Activated naive CD8-positive, alpha-beta T cell (primary cell): ENCODE data around the gene NFIL3.

ENCODE experiments used
- H3K27ac Mint-ChIP-seq: one replicate; pipeline ENCODE4 v1.8.0; 2021; ENCODE audit warnings: mixed read lengths
- H3K27me3 Mint-ChIP-seq: one replicate; pipeline ENCODE4 v1.8.0; 2021; ENCODE audit warnings: mixed read lengths
- H3K36me3 Mint-ChIP-seq: one replicate; pipeline ENCODE4 v1.8.0; 2021; ENCODE audit warnings: mixed read lengths
- H3K4me1 Mint-ChIP-seq: one replicate; pipeline ENCODE4 v1.8.0; 2021; ENCODE audit warnings: low read depth, mixed read lengths
- H3K4me3 Mint-ChIP-seq: one replicate; pipeline ENCODE4 v1.8.0; 2021; ENCODE audit warnings: mild to moderate bottlenecking, mixed read lengths
- H3K9me3 Mint-ChIP-seq: one replicate; pipeline ENCODE4 v1.8.0; 2021; ENCODE audit warnings: low read depth, mixed read lengths

Gene NFIL3

DNA sequence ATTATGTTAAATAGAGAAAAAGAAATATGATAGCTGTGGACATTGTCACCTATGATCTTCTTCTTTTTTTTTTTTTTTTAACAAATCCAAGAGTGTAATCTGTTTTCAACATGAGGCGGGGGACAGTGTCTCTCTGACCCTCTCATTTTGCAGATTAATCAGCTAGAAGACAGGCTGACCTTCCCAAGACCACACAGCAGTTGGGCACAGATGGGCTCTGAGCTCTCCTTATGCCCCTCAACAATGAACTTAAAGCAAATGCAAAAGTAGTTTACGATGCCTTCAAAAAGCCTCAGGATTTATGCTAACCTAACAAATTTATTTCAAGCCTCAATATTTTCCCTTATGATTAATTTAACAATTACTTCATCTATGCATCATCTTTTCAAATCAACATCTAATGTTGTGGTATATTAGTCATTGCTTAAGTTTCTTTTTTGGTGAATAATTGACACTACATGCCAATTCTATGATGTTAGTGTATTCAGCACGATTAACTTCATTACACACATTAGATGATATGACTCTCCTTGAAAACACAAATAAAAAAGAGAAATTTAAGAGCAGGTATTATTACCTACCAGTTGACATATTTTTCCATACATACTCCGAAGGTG, 7.4 kb downstream of the NFIL3 start:
- H3K9me3 Mint-ChIP-seq: no peaks in the 10 kb centered on the region
- H3K4me3 Mint-ChIP-seq: peak overlapping the region; percentile 21
- H3K36me3 Mint-ChIP-seq: peaks cover 9% of the 10 kb centered on the region
- H3K27ac Mint-ChIP-seq: peak overlapping the region; percentile 78
- H3K4me1 Mint-ChIP-seq: peaks cover 53% of the 10 kb centered on the region
- peaks cover 9% of the 10 kb centered on the region for H3K27me3 Mint-ChIP-seq

DNA sequence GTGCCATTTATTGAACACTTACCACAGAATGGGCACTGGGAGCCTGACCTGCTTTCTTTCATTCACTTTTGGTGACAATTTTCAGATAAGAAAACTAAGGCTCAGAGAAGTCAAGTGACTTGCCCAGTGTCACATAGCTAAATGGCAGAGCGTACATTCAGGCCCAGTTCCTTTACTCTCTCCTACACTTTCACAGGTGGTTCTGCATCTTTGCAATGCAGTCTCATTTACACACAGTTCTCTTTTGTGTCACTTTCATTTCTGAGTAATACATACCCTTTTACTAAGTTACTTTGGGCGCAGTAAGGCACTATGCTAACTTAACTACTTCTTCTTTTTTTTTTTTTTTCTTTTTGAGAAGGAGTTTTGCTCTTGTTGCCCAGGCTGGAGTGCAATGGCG, 8.3 kb downstream of the NFIL3 start:
- Mint-ChIP-seq H3K36me3 (peaks cover 15% of the 10 kb centered on the region), H3K4me1 (peaks cover 46% of the 10 kb centered on the region)

GRCh38 chr9:91412941-91413340, 10.7 kb downstream of the NFIL3 start:
- H3K9me3 Mint-ChIP-seq: no peaks in the 10 kb centered on the region
- peaks cover 2% of the 10 kb centered on the region for H3K27me3 Mint-ChIP-seq
- no peak overlapping the region for H3K27ac Mint-ChIP-seq
- H3K4me3 Mint-ChIP-seq: no peak overlapping the region
- peaks cover 25% of the 10 kb centered on the region for H3K36me3 Mint-ChIP-seq
- H3K4me1 Mint-ChIP-seq: peaks cover 28% of the 10 kb centered on the region

More for the DNA sequence above, 8.3 kb downstream of the NFIL3 start:
- peaks cover 6% of the 10 kb centered on the region for H3K27me3 Mint-ChIP-seq
- H3K27ac Mint-ChIP-seq: peak overlapping the region; percentile 78
- H3K4me3 Mint-ChIP-seq: peak overlapping the region; percentile 20
- no peaks in the 10 kb centered on the region for H3K9me3 Mint-ChIP-seq

- peaks cover 22% of the 10 kb centered on the region for H3K4me1 Mint-ChIP-seq
These were observed 12.4 kb downstream of the NFIL3 start for GRCh38 chr9:91411096-91411771.

GRCh38 chr9:91410161-91410560, 13.5 kb downstream of the NFIL3 start:
- Mint-ChIP-seq H3K27ac (no peak overlapping the region), H3K27me3 (no peaks in the 10 kb centered on the region), H3K4me3 (no peak overlapping the region), H3K9me3 (no peaks in the 10 kb centered on the region), H3K36me3 (peaks cover 24% of the 10 kb centered on the region), H3K4me1 (peaks cover 11% of the 10 kb centered on the region)

More at GRCh38 chr9:91411096-91411771, 12.4 kb downstream of the NFIL3 start:
- H3K36me3 Mint-ChIP-seq: peaks cover 25% of the 10 kb centered on the region
- no peaks in the 10 kb centered on the region for H3K27me3 Mint-ChIP-seq
- no peak overlapping the region for H3K4me3 Mint-ChIP-seq
- H3K27ac Mint-ChIP-seq: no peak overlapping the region
- H3K9me3 Mint-ChIP-seq: no peaks in the 10 kb centered on the region

GRCh38 chr9:91408475-91408874, 15.2 kb downstream of the NFIL3 start:
- Mint-ChIP-seq H3K36me3 (peaks cover 20% of the 10 kb centered on the region), H3K27me3 (no peaks in the 10 kb centered on the region), H3K4me1 (peaks cover 3% of the 10 kb centered on the region), H3K4me3 (no peak overlapping the region), H3K9me3 (no peaks in the 10 kb centered on the region), H3K27ac (no peak overlapping the region)

DNA sequence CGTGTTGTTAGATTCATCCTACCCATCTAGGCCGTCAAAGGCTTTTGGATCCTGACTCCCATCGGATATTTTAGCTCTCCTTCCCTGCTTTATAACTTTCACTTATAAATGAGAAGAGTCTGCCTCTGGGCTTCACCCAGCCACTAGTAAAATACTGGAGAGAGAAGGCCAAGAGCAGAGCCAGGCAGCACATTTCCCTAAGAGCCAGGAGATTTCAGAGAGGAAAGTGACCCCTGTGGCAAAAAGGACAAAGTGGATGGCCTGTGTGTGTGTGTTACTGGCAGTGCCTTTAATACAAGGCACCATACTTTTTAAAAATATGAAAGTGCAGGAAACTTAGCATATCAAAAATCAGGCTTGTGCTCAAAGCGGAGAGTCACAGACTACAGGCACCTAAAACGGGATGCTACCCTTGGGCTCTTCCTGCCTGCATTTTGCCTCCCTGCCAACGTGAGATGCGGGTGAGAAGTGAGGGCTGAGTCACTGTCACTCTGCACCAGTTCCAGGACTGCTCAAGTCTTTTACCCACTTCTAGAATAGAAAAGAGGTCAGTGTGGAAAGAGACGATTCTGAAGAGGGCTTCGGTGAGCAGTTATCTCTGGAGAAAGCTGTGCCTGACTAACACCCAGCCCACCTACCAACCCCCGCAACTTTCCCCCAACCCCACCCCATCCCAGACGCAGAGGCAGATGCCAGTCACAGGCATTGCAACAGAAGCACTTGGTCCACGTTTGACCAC, 15.9 kb downstream of the NFIL3 start:
- peaks cover 3% of the 10 kb centered on the region for H3K27me3 Mint-ChIP-seq
- H3K4me3 Mint-ChIP-seq: no peak overlapping the region
- H3K36me3 Mint-ChIP-seq: peaks cover 19% of the 10 kb centered on the region
- no peaks in the 10 kb centered on the region for H3K9me3 Mint-ChIP-seq
- H3K27ac Mint-ChIP-seq: no peak overlapping the region
- H3K4me1 Mint-ChIP-seq: peaks cover 2% of the 10 kb centered on the region

DNA sequence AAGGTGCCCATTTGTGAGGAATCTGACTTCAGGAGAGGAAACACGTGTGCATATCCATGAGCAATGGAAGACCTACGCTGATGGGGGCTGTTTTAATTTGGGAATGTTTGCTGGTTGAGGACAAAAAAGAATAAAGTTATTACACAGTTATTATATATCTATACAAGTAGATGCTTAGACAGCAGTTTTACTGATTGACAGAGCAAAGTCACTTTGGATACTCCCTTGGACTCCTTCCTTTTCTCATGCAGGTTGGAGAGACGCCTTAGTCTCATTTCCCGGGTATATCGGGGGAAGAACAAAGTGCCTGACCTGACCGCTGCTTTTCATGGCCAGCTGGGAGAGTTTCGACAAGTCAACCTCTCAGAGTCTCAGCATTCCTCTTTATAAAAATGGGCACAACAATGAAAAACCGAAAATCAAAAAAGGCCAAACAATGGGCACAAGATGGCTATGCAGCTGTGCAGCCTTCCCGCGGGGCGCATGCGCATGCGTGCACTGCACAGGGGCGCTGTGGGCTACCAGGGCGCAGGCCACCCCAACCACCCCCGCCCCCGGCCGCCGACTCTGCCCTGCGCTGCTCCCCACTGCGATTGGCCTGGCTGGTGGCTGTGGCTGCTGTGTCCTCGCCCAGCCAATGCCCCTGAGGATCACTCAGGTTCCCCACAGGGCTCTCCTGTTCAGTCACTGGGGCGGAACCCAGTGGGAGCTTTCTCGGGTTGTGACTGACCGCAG, 18.1 kb downstream of the NFIL3 start:
- peaks cover 15% of the 10 kb centered on the region for H3K36me3 Mint-ChIP-seq
- peaks cover 2% of the 10 kb centered on the region for H3K4me1 Mint-ChIP-seq
- no peak overlapping the region for H3K27ac Mint-ChIP-seq

GRCh38 chr9:91403665-91404543, 19.7 kb downstream of the NFIL3 start:
- H3K27ac Mint-ChIP-seq: no peak overlapping the region
- H3K4me3 Mint-ChIP-seq: no peak overlapping the region
- peaks cover 2% of the 10 kb centered on the region for H3K4me1 Mint-ChIP-seq
- peaks cover 3% of the 10 kb centered on the region for H3K36me3 Mint-ChIP-seq
- H3K27me3 Mint-ChIP-seq: peaks cover 5% of the 10 kb centered on the region
- no peaks in the 10 kb centered on the region for H3K9me3 Mint-ChIP-seq

More for the DNA sequence above, 18.1 kb downstream of the NFIL3 start:
- Mint-ChIP-seq H3K27me3 (peaks cover 5% of the 10 kb centered on the region), H3K9me3 (no peaks in the 10 kb centered on the region), H3K4me3 (no peak overlapping the region)

DNA sequence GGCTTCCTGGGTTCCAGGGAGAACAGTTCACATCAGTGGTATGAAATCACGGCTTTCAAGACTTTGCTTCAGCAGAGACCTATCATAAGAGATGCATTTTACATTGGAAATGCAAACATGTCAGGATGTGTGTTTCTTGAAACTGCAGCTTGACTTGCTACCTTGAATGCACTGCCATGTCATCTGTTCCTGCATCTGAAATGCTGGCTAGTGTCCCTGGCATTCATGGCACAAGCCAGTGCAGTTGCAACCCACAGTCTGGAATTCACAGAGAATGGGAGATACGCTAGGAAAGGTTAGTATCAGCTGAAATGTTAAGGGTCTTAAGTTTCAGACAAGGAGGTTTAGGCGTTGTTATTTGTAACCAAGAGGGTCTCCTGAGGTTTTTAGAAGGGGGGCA, 24.7 kb downstream of the NFIL3 start:
- Mint-ChIP-seq H3K4me1 (peaks cover 13% of the 10 kb centered on the region), H3K36me3 (no peaks in the 10 kb centered on the region), H3K9me3 (no peaks in the 10 kb centered on the region), H3K27me3 (peaks cover 7% of the 10 kb centered on the region), H3K27ac (no peak overlapping the region), H3K4me3 (no peak overlapping the region)

DNA sequence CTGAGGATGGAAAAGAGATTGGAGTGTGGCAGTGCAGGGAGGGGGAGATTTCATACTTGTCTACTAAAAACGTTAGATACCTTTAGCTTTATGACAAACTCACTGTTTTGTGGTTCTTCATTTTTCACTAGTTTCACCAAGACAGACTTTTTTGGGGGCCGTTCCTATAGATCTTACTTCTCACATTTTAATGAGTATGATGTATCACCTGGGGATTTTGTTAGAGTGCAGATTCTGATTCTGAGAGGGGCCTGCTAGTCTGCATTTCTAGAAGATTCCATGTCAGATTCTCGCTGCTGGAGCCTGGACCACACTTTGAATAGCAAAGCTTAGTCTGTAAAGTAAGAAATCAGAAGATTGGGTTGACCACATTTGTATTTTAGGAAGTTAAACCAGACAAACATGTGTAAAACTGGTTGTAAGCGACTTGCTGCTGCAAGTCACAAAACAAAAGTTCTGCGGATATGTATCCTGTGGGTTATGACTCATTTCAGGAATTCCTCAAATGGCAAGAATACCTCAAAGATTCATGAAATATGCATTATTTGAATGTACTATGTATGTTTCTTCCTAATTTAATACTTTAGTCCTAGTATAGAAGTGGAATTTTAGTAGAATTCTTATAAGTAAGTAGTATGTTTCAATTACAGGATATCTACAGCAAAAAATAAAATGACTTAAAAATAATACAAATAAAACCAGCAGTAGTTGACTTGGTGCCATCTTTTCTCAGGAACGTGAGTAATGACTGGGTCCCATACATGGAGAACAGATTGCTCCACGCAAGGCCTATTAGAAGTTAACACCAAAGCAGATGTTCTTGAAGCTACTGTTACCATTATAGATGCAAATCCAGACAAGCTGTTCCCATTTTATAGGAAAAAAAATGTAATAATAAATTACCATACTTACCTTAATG, 27.8 kb downstream of the NFIL3 start:
- Mint-ChIP-seq H3K9me3 (no peaks in the 10 kb centered on the region), H3K4me3 (no peak overlapping the region), H3K4me1 (peaks cover 11% of the 10 kb centered on the region), H3K27me3 (peaks cover 2% of the 10 kb centered on the region), H3K27ac (peak overlapping the region; percentile 72), H3K36me3 (no peaks in the 10 kb centered on the region)

GRCh38 chr9:91395106-91395552, 28.5 kb downstream of the NFIL3 start:
- Mint-ChIP-seq H3K4me3 (no peak overlapping the region), H3K9me3 (no peaks in the 10 kb centered on the region), H3K36me3 (no peaks in the 10 kb centered on the region), H3K27me3 (peaks cover 2% of the 10 kb centered on the region), H3K27ac (peak overlapping the region; percentile 72), H3K4me1 (peaks cover 11% of the 10 kb centered on the region)

DNA sequence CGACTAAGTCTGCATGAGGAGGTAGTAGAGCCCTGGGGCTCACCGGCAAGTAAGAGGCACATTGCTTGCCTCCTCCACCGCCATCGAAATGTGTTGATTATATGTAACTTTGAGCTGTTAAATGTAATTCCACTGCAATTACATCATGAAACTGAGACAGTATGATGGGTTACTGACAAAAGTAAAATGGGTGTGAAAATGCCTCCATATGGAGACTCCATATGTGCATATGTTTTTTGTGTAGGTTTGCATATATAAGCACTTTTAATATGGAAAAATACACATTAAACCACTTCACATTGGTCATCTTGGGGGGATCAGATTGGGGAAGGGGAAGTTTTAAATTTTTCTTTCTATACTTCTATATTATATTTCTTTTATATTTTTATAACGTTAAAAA, 29.8 kb downstream of the NFIL3 start:
- H3K4me1 Mint-ChIP-seq: peaks cover 11% of the 10 kb centered on the region
- peaks cover 2% of the 10 kb centered on the region for H3K27me3 Mint-ChIP-seq
- no peaks in the 10 kb centered on the region for H3K36me3 Mint-ChIP-seq
- H3K9me3 Mint-ChIP-seq: no peaks in the 10 kb centered on the region
- H3K27ac Mint-ChIP-seq: no peak overlapping the region
- no peak overlapping the region for H3K4me3 Mint-ChIP-seq
